ENCODE results near the gene UBE2K.

The UBE2K gene

DNA sequence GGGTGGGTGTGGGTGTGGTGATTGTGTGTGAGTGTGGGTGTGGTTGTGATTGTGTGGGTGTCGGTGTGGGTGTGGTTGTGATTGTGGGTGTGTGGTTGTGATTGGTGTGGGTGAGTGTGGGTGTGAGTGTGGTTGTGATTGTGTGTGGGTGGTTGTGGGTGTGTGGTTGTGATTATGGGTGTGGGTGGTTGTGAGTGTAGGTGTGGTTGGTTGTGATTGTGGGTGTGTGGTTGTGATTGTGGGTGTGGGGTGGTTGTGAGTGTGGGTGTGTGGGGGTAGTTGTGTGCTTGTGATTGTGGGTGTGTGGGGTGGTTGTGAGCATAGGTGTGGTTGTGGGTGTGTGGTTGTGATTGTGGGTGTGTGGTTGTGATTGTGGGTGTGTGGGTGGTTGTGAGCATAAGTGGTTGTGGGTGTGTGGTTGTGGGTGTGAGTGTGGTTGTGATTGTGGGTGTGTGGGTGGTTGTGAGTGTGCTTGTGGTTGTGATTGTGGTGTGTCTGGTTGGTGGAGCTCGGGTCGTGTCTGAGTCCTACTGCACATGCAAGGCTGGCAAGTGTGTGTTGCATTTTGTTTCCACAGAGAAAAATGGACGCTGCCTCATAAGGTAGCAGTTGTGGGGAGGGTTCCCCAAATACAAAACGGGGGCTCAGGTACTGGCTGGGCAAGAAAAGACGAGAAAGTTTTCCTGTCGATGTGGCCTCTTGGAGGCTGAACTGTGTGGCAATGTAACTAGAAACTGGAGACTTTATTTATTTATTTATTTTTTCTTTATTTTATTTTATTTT, 116.7 kb downstream of the UBE2K start:
- Histone ChIP-seq H3K79me2 (ENCODE audit: insufficient read depth, low read length) (no peaks in the 10 kb centered on the region), H3K4me3 (ENCODE audit: insufficient read depth, low read length, poor library complexity, severe bottlenecking) (no peak overlapping the region), H3F3A (ENCODE audit: insufficient read depth) (no peaks in the 10 kb centered on the region), H3K9me2 (replicated peaks; ENCODE audit: insufficient read depth, low read length) (no peaks in the 10 kb centered on the region), H3K27ac (ENCODE audit: low read depth, low read length) (no peak overlapping the region), H3K27me3 (ENCODE audit: low read length) (no peaks in the 10 kb centered on the region), H4K20me1 (ENCODE audit: low read depth, low read length) (no peaks in the 10 kb centered on the region), H3K9ac (ENCODE audit: low read length) (no peak overlapping the region), H2AFZ (ENCODE audit: low read depth, low read length, severe bottlenecking) (no peak overlapping the region), H3K9me3 (ENCODE audit: insufficient read depth, low read length) (no peaks in the 10 kb centered on the region), H3K4me2 (ENCODE audit: low read depth, low read length, poor library complexity, severe bottlenecking) (no peak overlapping the region), H3K36me3 (ENCODE audit: low read length) (no peaks in the 10 kb centered on the region)
- no peak for TF ChIP-seq EZH2phosphoT487 (conservative IDR thresholded peaks at IDR 0.05; ENCODE audit: low read length)
- TF ChIP-seq, protein P1, sequence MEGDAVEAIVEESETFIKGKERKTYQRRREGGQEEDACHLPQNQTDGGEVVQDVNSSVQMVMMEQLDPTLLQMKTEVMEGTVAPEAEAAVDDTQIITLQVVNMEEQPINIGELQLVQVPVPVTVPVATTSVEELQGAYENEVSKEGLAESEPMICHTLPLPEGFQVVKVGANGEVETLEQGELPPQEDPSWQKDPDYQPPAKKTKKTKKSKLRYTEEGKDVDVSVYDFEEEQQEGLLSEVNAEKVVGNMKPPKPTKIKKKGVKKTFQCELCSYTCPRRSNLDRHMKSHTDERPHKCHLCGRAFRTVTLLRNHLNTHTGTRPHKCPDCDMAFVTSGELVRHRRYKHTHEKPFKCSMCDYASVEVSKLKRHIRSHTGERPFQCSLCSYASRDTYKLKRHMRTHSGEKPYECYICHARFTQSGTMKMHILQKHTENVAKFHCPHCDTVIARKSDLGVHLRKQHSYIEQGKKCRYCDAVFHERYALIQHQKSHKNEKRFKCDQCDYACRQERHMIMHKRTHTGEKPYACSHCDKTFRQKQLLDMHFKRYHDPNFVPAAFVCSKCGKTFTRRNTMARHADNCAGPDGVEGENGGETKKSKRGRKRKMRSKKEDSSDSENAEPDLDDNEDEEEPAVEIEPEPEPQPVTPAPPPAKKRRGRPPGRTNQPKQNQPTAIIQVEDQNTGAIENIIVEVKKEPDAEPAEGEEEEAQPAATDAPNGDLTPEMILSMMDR (IDR thresholded peaks at IDR 0.05; ENCODE audit: insufficient read depth, low read length, poor library complexity, severe bottlenecking), result no peak

DNA sequence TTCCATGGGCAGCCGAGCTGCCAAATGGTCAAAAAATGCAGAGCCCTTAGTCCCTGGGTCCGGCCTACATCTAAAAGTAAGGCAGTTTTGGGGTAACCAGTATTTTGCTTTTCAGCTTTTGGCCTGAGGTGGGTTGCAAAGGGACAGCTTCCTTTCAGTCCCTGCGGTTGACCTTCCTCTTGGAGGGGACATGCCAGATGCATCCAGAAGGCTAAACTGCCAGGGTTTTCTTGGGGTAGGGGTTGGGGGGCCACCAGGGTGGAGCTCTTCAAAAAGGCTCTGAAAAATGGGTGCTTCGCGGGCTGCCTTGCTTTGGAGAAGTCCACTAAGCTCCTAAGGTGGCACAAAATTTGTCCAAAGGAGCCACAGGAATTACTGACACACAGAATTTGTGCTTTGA, 120.7 kb downstream of the UBE2K start:
- Histone ChIP-seq H4K20me1 (ENCODE audit: low read depth, low read length) (no peaks in the 10 kb centered on the region), H3K36me3 (ENCODE audit: low read length) (no peaks in the 10 kb centered on the region), H3F3A (ENCODE audit: insufficient read depth) (peaks cover 6% of the 10 kb centered on the region), H3K79me2 (ENCODE audit: insufficient read depth, low read length) (no peaks in the 10 kb centered on the region), H3K27me3 (ENCODE audit: low read length) (no peaks in the 10 kb centered on the region), H3K9me3 (ENCODE audit: insufficient read depth, low read length) (no peaks in the 10 kb centered on the region), H3K27ac (ENCODE audit: low read depth, low read length) (no peak overlapping the region), H3K4me3 (ENCODE audit: insufficient read depth, low read length, poor library complexity, severe bottlenecking) (no peak overlapping the region), H2AFZ (ENCODE audit: low read depth, low read length, severe bottlenecking) (no peak overlapping the region), H3K9ac (ENCODE audit: low read length) (no peak overlapping the region), H3K9me2 (replicated peaks; ENCODE audit: insufficient read depth, low read length) (no peaks in the 10 kb centered on the region), H3K4me2 (ENCODE audit: low read depth, low read length, poor library complexity, severe bottlenecking) (no peak overlapping the region)
- TF ChIP-seq, protein P1 (IDR thresholded peaks at IDR 0.05; ENCODE audit: insufficient read depth, low read length, poor library complexity, severe bottlenecking), result no peak
- no peak for TF ChIP-seq EZH2phosphoT487 (conservative IDR thresholded peaks at IDR 0.05; ENCODE audit: low read length)

DNA sequence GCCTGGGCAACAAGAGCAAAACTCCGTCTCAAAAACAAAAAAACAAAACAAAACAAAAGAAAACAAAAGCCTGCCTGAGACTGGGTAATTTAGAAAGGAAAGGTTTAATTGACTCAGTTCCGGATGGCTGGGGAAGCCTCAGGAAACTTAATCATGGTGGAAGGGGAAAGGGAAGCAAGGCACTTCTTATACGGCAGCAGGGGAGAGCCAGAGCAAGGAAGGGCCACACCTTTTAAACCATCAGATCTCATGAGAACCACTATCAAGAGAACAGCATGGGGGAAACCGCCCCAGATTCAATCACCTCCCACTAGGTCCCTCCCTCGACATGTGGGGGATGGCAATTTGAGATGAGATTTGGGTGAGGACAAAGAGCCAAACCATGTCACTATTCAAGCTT, 122.2 kb downstream of the UBE2K start:
- H3K4me3 ChIP-seq (ENCODE audit: insufficient read depth, low read length, poor library complexity, severe bottlenecking), result no peak overlapping the region
- no peaks in the 10 kb centered on the region for H4K20me1 ChIP-seq (ENCODE audit: low read depth, low read length)
- no peak overlapping the region for H3K4me2 ChIP-seq (ENCODE audit: low read depth, low read length, poor library complexity, severe bottlenecking)
- peaks cover 4% of the 10 kb centered on the region; the same call in 1 of the 2 replicates for H3K36me3 ChIP-seq (ENCODE audit: low read length)
- H2AFZ ChIP-seq (ENCODE audit: low read depth, low read length, severe bottlenecking), result no peak overlapping the region
- H3K9ac ChIP-seq (ENCODE audit: low read length), result no peak overlapping the region
- no peaks in the 10 kb centered on the region for H3K79me2 ChIP-seq (ENCODE audit: insufficient read depth, low read length)
- no peaks in the 10 kb centered on the region for H3K9me3 ChIP-seq (ENCODE audit: insufficient read depth, low read length)
- no peaks in the 10 kb centered on the region for H3K27me3 ChIP-seq (ENCODE audit: low read length)
- H3K27ac ChIP-seq (ENCODE audit: low read depth, low read length), result no peak overlapping the region
- TF ChIP-seq EZH2phosphoT487 (conservative IDR thresholded peaks at IDR 0.05; ENCODE audit: low read length), result no peak
- TF ChIP-seq, protein P1 (IDR thresholded peaks at IDR 0.05; ENCODE audit: insufficient read depth, low read length, poor library complexity, severe bottlenecking), result no peak
- peaks cover 11% of the 10 kb centered on the region for H3F3A ChIP-seq (ENCODE audit: insufficient read depth)
- no peaks in the 10 kb centered on the region for H3K9me2 ChIP-seq (replicated peaks; ENCODE audit: insufficient read depth, low read length)

All from SU-DHL-6 (cell line).